Bronchial epithelial cell (primary cell): Measurements from ENCODE around the gene HMCN1. TPM values are rescaled to one million over a fixed set of nuclear protein-coding genes. Genes with fewer than 3 reads are reported as not detected.
"Not testable (repeated sequence)": the region's sequence is repeated elsewhere in the genome, so short reads cannot be mapped to it uniquely, and the experiment has no call there.

ENCODE experiments used
- DNase-seq: peaks from one replicate; pipeline ENCODE4 v3.0.0-alpha.2; 2010; ENCODE audit warnings: low read depth
- FAIRE-seq: peaks from 2 replicates; lab custom pipeline; 2011; peaks lifted over from hg19 to GRCh38; lab: Jason Lieb, UNC
- H3K27me3 ChIP-seq: 2 replicates; pipeline ENCODE4 v1.5.1; 2011; ENCODE audit warnings: low read length; ENCODE audit not compliant: control insufficient read depth, insufficient read depth
- H3K36me3 ChIP-seq: 2 replicates; pipeline ENCODE4 v1.5.1; 2011; ENCODE audit warnings: low read length; ENCODE audit not compliant: control insufficient read depth, insufficient read depth
- H3K4me3 ChIP-seq: 2 replicates; pipeline ENCODE4 v1.5.1; 2011; ENCODE audit warnings: mild to moderate bottlenecking, low read depth, low read length, control low read depth
- total RNA-seq: library from RNA; depleted of rRNA; stranded (reverse); fragments of >200 nt; gene quantifications from 2 replicates; pipeline ENCODE4 v1.2.1, GENCODE V29; 2014
- TF ChIP-seq, protein P1 (sequence below): IDR thresholded peaks from 2 replicates; pipeline ENCODE4 v1.5.1; 2011; ENCODE audit warnings: mild to moderate bottlenecking, moderate library complexity, low read length, control low read depth, inconsistent platforms; ENCODE audit not compliant: insufficient read depth, severe bottlenecking

The HMCN1 gene
- total RNA-seq, 1 donor from 2014 or later = 1.1 TPM

GRCh38 chr1:185774394-185774793 is 40.2 kb downstream of the HMCN1 start:
- no peak overlapping the region for H3K4me3 ChIP-seq
- DNase-seq (no peak), FAIRE-seq (no peak)
- no peaks in the 10 kb centered on the region for H3K36me3 ChIP-seq
- no peaks in the 10 kb centered on the region for H3K27me3 ChIP-seq
- TF ChIP-seq, protein P1, sequence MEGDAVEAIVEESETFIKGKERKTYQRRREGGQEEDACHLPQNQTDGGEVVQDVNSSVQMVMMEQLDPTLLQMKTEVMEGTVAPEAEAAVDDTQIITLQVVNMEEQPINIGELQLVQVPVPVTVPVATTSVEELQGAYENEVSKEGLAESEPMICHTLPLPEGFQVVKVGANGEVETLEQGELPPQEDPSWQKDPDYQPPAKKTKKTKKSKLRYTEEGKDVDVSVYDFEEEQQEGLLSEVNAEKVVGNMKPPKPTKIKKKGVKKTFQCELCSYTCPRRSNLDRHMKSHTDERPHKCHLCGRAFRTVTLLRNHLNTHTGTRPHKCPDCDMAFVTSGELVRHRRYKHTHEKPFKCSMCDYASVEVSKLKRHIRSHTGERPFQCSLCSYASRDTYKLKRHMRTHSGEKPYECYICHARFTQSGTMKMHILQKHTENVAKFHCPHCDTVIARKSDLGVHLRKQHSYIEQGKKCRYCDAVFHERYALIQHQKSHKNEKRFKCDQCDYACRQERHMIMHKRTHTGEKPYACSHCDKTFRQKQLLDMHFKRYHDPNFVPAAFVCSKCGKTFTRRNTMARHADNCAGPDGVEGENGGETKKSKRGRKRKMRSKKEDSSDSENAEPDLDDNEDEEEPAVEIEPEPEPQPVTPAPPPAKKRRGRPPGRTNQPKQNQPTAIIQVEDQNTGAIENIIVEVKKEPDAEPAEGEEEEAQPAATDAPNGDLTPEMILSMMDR = no peak

DNA sequence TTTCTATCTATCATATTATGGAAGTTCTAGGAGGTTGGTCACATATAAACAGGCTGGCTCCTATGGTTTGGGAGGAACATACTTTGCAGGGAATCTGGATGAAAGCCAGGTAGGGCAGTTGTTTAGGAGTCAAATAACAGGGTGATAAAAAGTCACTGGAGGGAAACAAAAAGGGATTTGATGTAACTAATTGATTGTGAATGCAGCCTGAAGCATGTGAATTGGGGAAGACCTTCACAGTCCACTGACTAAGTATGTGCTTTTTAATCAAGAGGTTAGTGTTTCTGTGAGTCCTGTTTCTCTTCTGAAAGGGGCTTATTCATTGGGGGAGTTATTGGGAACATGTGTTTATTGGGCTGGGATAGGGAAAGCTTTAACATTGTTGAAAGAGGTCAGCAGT is 41.3 kb downstream of the HMCN1 start:
- no peak overlapping the region for H3K4me3 ChIP-seq
- no peaks in the 10 kb centered on the region for H3K27me3 ChIP-seq
- FAIRE-seq (no peak), DNase-seq (no peak)
- TF ChIP-seq, protein P1 = no peak
- H3K36me3 ChIP-seq = no peaks in the 10 kb centered on the region

GRCh38 chr1:185776522-185776921 is 42.3 kb downstream of the HMCN1 start:
- DNase-seq (no peak), FAIRE-seq (no peak)
- no peaks in the 10 kb centered on the region for H3K36me3 ChIP-seq
- TF ChIP-seq, protein P1 = no peak
- H3K4me3 ChIP-seq = no peak overlapping the region
- H3K27me3 ChIP-seq = no peaks in the 10 kb centered on the region

DNA sequence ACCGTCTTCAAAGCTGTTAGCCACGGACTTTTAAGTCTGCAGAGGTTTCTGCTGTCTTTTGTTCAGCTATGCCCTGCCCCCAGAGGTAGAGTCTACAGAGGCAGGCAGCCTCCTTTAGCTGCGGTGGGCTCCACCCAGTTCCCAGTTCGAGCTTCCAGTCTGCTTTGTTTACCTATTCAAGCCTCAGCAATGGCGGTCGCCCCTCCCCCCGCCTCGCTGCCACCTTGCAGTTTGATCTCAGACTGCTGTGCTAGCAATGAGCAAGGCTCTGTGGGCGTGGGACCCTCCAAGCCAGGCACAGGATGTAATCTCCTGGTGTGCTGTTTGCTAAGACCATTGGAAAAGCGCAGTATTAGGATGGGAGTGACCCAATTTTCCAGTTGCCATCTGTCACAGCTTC is 49.7 kb downstream of the HMCN1 start:
- FAIRE-seq, DNase-seq, H3K27me3 ChIP-seq, H3K36me3 ChIP-seq, H3K4me3 ChIP-seq: not testable (repeated sequence)

DNA sequence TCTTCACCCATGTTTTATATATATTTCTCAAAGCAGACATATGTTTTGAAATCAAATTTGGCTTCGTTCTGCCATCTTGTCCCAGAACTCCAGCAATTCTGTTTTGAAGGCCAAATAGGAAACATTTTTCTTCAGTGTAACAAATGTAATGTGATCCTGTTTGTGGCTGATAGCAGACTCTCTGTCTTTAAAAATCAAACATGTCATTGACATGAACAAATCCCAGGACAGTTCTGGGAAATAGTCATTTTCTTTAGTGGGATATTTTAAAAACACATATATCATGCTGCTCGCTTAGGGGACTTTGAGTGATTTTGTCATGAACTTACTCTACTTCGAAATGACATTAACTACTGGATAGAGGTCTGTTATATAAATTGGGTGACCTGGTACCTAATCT is 51.4 kb downstream of the HMCN1 start:
- H3K27me3 ChIP-seq = no peaks in the 10 kb centered on the region
- H3K4me3 ChIP-seq = no peak overlapping the region
- TF ChIP-seq, protein P1 = no peak
- no peaks in the 10 kb centered on the region for H3K36me3 ChIP-seq
- DNase-seq (no peak), FAIRE-seq (no peak)

- Histone ChIP-seq H3K4me3 (no peak overlapping the region), H3K27me3 (no peaks in the 10 kb centered on the region), H3K36me3 (no peaks in the 10 kb centered on the region)
- FAIRE-seq (no peak), DNase-seq (no peak)
- TF ChIP-seq, protein P1 = no peak
Observed at GRCh38 chr1:185786524-185786923, 52.3 kb downstream of the HMCN1 start.
